SH-SY5Y (cell line): Measurements from ENCODE around the gene MROH8.

ENCODE experiments used
- GATA2 ChIP-seq: IDR thresholded peaks from 2 replicates; pipeline ENCODE4 v1.6.1; 2011; ENCODE audit warnings: mild to moderate bottlenecking, low read depth, low read length
- GATA3 ChIP-seq: IDR thresholded peaks from 2 replicates; pipeline ENCODE4 v1.6.1; 2011; ENCODE audit warnings: low read depth, mild to moderate bottlenecking, low read length, moderate library complexity

- TF ChIP-seq GATA2 (no peak), GATA3 (no peak)
Observed at GRCh38 chr20:37120497-37120896, 58.9 kb downstream of the MROH8 start.
